MM.1S (cell line): ENCODE measurements around the gene ZNF763.

Experiments
- DNase-seq: peaks from one replicate; pipeline ENCODE4 v3.0.0-alpha.2; 2015
- H2AFZ ChIP-seq: fragments of 300-600 bp; sonication (generic); 2 replicates; pipeline ENCODE4 v1.6.0; 2016; ENCODE audit warnings: antibody characterized with exemption, low read length
- H3F3A ChIP-seq: fragments of 300-600 bp; sonication (generic); 2 replicates; pipeline ENCODE4 v1.6.1; 2016; ENCODE audit warnings: mild to moderate bottlenecking, antibody characterized with exemption, low read length, moderate library complexity, mixed read lengths; ENCODE audit not compliant: insufficient read depth
- H3K27ac ChIP-seq: fragments of 300-600 bp; sonication (generic); 2 replicates; pipeline ENCODE4 v1.5.1; 2016; ENCODE audit warnings: mild to moderate bottlenecking, low read length
- H3K27me3 ChIP-seq: fragments of 300-600 bp; sonication (generic); replicated peaks from 2 replicates; pipeline ENCODE4 v1.6.0; 2016; ENCODE audit warnings: low read length; ENCODE audit not compliant: insufficient read depth
- H3K36me3 ChIP-seq: fragments of 300-600 bp; sonication (generic); replicated peaks from 2 replicates; pipeline ENCODE4 v1.6.1; 2016; ENCODE audit warnings: mild to moderate bottlenecking, low read length, mixed read lengths; ENCODE audit not compliant: insufficient read depth
- H3K4me1 ChIP-seq: fragments of 300-600 bp; sonication (generic); 2 replicates; pipeline ENCODE4 v1.6.1; 2016; ENCODE audit warnings: low read length, mixed read lengths
- H3K4me2 ChIP-seq: fragments of 300-600 bp; sonication (generic); 2 replicates; pipeline ENCODE4 v1.6.0; 2016; ENCODE audit warnings: low read depth, low read length
- H3K4me3 ChIP-seq: fragments of 300-600 bp; sonication (generic); 2 replicates; pipeline ENCODE4 v1.5.1; 2016; ENCODE audit warnings: low read length, mixed read lengths
- H3K79me2 ChIP-seq: fragments of 300-600 bp; sonication (generic); 2 replicates; pipeline ENCODE4 v1.6.1; 2016; ENCODE audit warnings: mixed run types, low read length, mixed read lengths
- H3K9ac ChIP-seq: fragments of 300-600 bp; sonication (generic); 2 replicates; pipeline ENCODE4 v1.6.1; 2016; ENCODE audit warnings: low read length, mixed read lengths
- H3K9me2 ChIP-seq: fragments of 300-600 bp; sonication (generic); replicated peaks from 2 replicates; pipeline ENCODE4 v1.6.1; 2016; ENCODE audit warnings: mild to moderate bottlenecking, low read length, mixed read lengths; ENCODE audit not compliant: insufficient read depth
- H3K9me3 ChIP-seq: fragments of 300-600 bp; sonication (generic); replicated peaks from 2 replicates; pipeline ENCODE4 v1.6.1; 2016; ENCODE audit warnings: mild to moderate bottlenecking, low read length, mixed read lengths; ENCODE audit not compliant: insufficient read depth
- H4K20me1 ChIP-seq: fragments of 300-600 bp; sonication (generic); 2 replicates; pipeline ENCODE4 v1.6.1; 2016; ENCODE audit warnings: mild to moderate bottlenecking, low read length, moderate library complexity, mixed read lengths; ENCODE audit not compliant: insufficient read depth
- CTCF ChIP-seq: fragments of 300-600 bp; sonication (generic); IDR thresholded peaks from 2 replicates; pipeline ENCODE4 v1.5.1; 2016; ENCODE audit warnings: antibody characterized with exemption, low read length, mixed read lengths
- EZH2 ChIP-seq: fragments of 300-600 bp; sonication (generic); optimal IDR thresholded peaks from 2 replicates; pipeline ENCODE3; 2017; ENCODE audit warnings: low read depth, mild to moderate bottlenecking, antibody characterized with exemption, low read length, mixed read lengths
- EZH2phosphoT487 ChIP-seq: fragments of 300-600 bp; sonication (generic); IDR thresholded peaks from 2 replicates; pipeline ENCODE4 v1.6.1; 2018; ENCODE audit warnings: antibody characterized with exemption, low read length

Gene ZNF763

DNA sequence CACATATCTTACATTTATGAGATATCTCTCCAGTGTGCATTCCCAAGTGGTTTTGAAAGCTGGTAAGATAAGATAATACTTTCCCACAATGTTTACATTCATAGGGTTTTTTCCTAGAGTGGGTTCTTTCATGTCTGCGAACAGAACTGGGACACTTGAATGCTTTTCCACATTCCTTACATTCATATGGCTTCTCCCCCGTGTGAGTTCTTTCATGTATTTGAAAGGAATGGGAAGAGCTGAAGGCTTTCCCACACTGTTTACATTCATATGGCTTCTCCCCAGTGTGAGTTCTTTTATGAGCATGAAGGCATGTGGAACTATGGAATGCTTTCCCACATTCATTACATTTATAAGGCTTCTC, 50.9 kb downstream of the ZNF763 start:
- Histone ChIP-seq H3K4me3 (no peak overlapping the region), H2AFZ (no peak overlapping the region), H3K27me3 (no peaks in the 10 kb centered on the region), H3K9me3 (peaks cover 5% of the 10 kb centered on the region; the same call in 1 of the 2 replicates), H3K27ac (no peak overlapping the region), H3F3A (no peaks in the 10 kb centered on the region), H3K36me3 (no peaks in the 10 kb centered on the region), H4K20me1 (no peaks in the 10 kb centered on the region), H3K4me2 (no peak overlapping the region), H3K9me2 (no peaks in the 10 kb centered on the region), H3K79me2 (no peaks in the 10 kb centered on the region), H3K9ac (no peak overlapping the region), H3K4me1 (no peaks in the 10 kb centered on the region)
- DNase-seq, result no peak
- TF ChIP-seq EZH2phosphoT487 (no peak), CTCF (no peak), EZH2 (no peak)
